GF-D8 (cell line): Measurements from ENCODE around the gene PEX5L.
"Not testable (repeated sequence)": the region's sequence is repeated elsewhere in the genome, so short reads cannot be mapped to it uniquely, and the experiment has no call there.

Source experiments
- DNase-seq: peaks from one replicate; lab custom pipeline; 2025; lab: John Stamatoyannopoulos, UW

PEX5L gene

DNA sequence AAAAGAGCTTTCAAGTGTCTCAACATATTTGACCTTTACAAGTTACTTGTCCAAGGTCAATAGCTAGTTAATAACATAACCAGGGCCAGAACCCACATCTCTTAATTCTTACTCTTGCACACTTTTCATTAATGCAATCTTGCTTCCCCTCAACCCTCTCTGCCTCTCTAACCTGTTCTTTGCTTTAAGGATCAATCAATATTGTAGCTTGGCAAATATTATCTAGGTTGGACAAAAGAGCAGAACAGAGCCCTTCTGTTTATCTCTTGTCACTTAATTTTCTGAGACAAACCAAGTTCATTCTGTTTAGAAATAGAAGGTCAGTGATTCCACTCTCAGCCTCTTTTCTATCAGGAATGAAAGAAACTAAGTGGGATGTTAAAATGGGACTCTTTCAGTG lies 203.4 kb downstream of the PEX5L start:
- no peak for DNase-seq

DNA sequence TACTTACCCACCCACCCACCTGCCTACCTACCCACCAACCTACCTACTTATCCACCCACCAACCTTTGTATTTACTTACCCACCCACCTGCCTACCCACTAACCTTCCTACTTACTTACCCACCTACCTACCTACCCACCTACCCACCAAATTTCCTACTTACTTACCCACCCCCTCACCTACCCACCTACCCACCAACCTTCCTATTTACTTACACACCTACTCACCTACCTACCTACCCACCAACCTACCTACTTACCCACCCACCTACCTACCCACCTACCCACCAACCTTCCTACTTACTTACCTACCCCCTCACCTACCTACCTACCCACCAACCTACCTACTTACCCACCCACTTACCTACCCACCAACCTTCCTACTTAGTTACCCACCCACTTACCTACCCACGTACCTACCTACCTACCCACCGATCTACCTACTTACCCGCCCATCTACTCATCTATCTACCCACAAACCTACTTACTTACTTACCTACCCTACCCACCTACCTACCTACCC lies 204.3 kb downstream of the PEX5L start:
- DNase-seq = no peak

DNA sequence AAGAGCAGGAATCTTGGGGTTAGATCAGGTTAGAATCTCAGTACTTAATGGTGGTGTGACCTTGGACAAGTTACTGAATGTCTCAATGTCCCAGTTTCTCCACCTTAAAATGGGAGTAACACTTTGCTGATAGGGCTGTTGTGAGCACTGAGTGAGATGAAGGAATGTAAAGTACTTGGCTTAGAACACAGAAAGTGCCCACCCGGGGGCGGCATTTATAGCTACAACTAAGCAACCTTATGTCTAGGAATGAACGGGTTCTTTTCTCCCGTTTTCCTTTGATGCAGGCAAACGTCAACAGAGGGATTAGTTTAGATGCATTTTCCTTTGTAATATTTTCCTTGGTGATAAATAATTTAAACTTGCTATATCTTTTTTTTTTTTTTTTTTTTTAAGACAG lies 207.3 kb downstream of the PEX5L start:
- DNase-seq = no peak

- no peak for DNase-seq
These were observed 208.0 kb downstream of the PEX5L start for GRCh38 chr3:179828738-179829137.

DNA sequence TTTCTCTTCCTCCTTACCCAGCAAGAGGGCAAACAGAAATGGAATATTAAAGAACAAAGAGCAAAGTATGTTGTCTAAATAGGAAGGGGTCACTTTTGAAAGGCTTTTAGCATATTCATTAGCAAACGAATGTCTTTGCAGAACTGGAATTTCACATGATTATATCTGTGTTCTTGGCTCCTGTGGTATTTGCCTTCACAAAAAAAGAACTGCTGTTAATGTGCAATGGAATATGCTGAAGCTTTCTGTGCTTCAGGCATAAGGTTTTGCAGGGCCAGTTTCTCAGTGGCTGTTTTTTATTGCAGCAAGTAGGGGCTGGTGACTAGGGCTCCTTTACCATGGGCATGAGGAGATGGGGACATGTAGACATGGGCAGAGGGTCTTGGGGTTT lies 210.5 kb downstream of the PEX5L start:
- no peak for DNase-seq

GRCh38 chr3:179825527-179826246 lies 211.1 kb downstream of the PEX5L start:
- DNase-seq = no peak

GRCh38 chr3:179822296-179822695 lies 214.4 kb downstream of the PEX5L start:
- DNase-seq = no peak

- DNase-seq = no peak
These were observed 217.4 kb downstream of the PEX5L start for GRCh38 chr3:179819379-179819778.

- no peak for DNase-seq
These were observed 224.7 kb downstream of the PEX5L start for GRCh38 chr3:179812096-179812382.

DNA sequence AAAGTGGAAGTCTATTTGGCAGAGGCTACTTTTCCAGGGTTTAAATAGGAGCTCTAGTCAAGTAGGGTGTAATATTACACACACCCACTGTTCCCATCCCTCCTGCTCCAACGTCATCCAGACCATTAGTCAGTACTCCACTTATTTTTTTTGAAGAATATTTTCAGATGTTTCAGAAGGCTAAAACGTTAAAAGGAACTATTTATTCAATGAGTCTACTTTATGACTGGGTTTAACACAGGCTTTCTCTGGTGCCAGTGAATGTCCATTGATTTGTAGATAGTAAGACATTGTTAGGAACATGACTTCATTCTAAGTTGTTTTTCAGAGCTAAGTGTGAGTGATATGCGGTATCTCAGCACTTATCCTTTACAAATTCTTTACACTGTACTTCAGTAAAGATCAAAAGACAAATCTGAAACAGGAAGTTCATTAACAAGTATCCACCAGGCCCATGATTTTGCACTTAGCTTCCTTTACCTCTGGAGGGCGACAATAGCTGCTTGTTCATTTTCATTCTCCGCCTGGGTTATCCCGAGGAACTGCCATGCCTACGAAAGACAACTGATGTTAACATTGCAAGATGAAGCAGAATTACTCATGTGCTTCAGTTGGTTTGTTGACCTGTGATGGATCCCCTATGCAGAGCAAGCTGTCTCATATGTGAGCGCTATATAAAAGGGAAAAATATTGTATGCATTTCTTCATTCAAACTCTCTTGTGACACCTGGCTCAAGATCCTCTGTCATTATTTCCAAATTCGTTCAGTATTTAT lies 225.2 kb downstream of the PEX5L start:
- DNase-seq = peak; percentile 28

GRCh38 chr3:179809639-179810038 lies 227.1 kb downstream of the PEX5L start:
- DNase-seq = no peak

- DNase-seq = no peak
These were observed 229.1 kb downstream of the PEX5L start for GRCh38 chr3:179807588-179807987.

GRCh38 chr3:179806177-179806576 lies 230.6 kb downstream of the PEX5L start:
- no peak for DNase-seq

DNA sequence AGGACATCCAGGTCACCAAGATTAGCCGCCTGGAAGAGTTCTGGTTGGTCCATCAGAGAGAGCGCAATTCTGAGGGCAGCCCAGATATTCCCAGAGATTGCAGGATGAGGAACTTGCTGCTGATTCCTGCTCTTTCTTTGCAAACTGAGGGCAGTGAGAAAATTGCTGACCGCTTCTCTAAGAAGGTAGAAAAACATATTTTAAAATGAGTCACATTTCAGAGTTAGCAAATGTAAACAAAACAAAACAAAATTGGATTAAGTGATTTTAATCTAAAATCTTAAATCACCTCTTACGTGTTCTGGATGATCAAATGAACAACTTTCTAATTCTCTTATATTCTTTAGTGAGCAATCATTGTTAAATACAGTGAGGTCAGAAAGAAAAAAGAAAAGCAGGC lies 234.9 kb downstream of the PEX5L start:
- no peak for DNase-seq

DNA sequence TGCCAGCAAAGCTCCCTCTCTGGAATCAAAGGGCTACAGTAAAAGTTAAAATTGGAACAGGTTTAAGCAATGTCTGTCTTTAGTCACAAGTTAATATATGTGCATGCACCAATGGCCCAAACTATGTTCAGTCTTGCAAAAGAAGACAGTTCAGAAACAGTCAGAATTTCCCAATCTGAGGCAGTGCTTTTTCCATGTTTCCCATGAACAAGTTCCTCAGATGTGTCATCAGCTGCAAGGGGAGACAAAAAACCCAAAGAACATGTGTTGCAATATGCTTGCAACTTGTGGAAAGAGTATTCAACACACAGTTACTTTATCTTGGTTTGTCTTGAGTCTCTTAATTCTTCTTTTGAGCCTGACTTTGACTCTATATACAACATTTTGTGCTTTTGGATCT lies 235.5 kb downstream of the PEX5L start:
- DNase-seq = no peak

DNA sequence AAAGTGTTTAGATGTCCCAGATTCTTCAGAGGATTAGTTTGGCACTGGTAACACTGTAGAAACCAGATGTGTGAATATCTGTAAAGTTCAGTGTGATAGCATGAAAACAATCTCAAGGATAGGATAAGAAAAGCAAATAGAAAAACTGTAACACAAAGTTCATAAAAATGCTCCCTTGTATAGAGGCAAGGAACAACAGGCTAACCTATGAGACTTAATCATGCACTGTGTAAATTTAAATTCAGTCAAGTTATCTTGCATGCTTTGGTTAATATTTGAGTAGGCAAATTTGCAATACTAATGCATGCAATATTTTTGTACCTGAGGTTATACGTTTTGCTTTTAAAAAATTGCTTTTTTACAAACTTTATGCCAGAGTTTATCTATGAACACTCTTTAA lies 239.5 kb downstream of the PEX5L start:
- no peak for DNase-seq

- DNase-seq = no peak
These were observed 240.3 kb downstream of the PEX5L start for GRCh38 chr3:179796421-179796820.

GRCh38 chr3:179794355-179794754 lies 242.4 kb downstream of the PEX5L start:
- DNase-seq = no peak

- no peak for DNase-seq
These were observed 244.9 kb downstream of the PEX5L start for GRCh38 chr3:179791793-179792192.

GRCh38 chr3:179788996-179789395 lies 247.7 kb downstream of the PEX5L start:
- no peak for DNase-seq

- DNase-seq = not testable (repeated sequence)
These were observed 253.9 kb downstream of the PEX5L start for GRCh38 chr3:179782841-179783240.

GRCh38 chr3:179775416-179776122 lies 261.2 kb downstream of the PEX5L start:
- no peak for DNase-seq

GRCh38 chr3:179772297-179772696 lies 264.4 kb downstream of the PEX5L start:
- no peak for DNase-seq
